GM23338 (cell line): ENCODE results near the gene EYA4. TPM values are rescaled to one million over a fixed set of nuclear protein-coding genes. Genes with fewer than 3 reads are reported as not detected.

Source experiments
- ATAC-seq: fragments of 200-7000 bp; cut with Tn5 transposase; 3 replicates; pipeline ENCODE4 v1.9.1; 2020
- DNase-seq: peaks from one replicate; pipeline ENCODE4 v3.0.0-alpha.2; 2015; ENCODE audit warnings: low spot score
- H2AFZ ChIP-seq: fragments of 200-600 bp; sonication (generic); 2 replicates; pipeline ENCODE4 v1.8.0; 2016; ENCODE audit warnings: antibody characterized with exemption, mild to moderate bottlenecking, moderate library complexity
- H3F3A ChIP-seq: fragments of 200-600 bp; sonication (generic); replicated peaks from 2 replicates; pipeline ENCODE4 v1.8.0; 2017; ENCODE audit warnings: antibody characterized with exemption, mixed run types, low read depth
- H3K27ac ChIP-seq: fragments of 200-600 bp; sonication (generic); 2 replicates; pipeline ENCODE4 v1.6.1; 2016; ENCODE audit warnings: low read depth
- H3K27me3 ChIP-seq: fragments of 200-600 bp; sonication (generic); 2 replicates; pipeline ENCODE4 v1.8.0; 2016; ENCODE audit warnings: mild to moderate bottlenecking, mixed run types, moderate library complexity; ENCODE audit not compliant: insufficient read depth
- H3K36me3 ChIP-seq: fragments of 200-600 bp; sonication (generic); 2 replicates; pipeline ENCODE4 v1.8.0; 2016; ENCODE audit warnings: mild to moderate bottlenecking; ENCODE audit not compliant: insufficient read depth
- H3K4me1 ChIP-seq: fragments of 200-600 bp; sonication (generic); 2 replicates; pipeline ENCODE4 v1.8.0; 2016; ENCODE audit warnings: mild to moderate bottlenecking, moderate library complexity; ENCODE audit not compliant: insufficient read depth
- H3K4me2 ChIP-seq: fragments of 200-600 bp; sonication (generic); 2 replicates; pipeline ENCODE4 v1.7.1; 2017; ENCODE audit warnings: mixed run types
- H3K4me3 ChIP-seq: fragments of 200-600 bp; sonication (generic); 2 replicates; pipeline ENCODE4 v1.6.1; 2016; ENCODE audit warnings: mixed run types
- H3K79me2 ChIP-seq: fragments of 200-600 bp; sonication (generic); replicated peaks from 2 replicates; pipeline ENCODE4 v1.8.0; 2017; ENCODE audit warnings: mild to moderate bottlenecking; ENCODE audit not compliant: insufficient read depth
- H3K9me2 ChIP-seq: fragments of 200-600 bp; sonication (generic); 2 replicates; pipeline ENCODE4 v1.8.0; 2017; ENCODE audit not compliant: insufficient read depth
- H4K20me1 ChIP-seq: fragments of 200-600 bp; sonication (generic); replicated peaks from 2 replicates; pipeline ENCODE4 v1.8.0; 2017; ENCODE audit warnings: mild to moderate bottlenecking; ENCODE audit not compliant: insufficient read depth
- H3K27ac Mint-ChIP-seq: 2 replicates; pipeline ENCODE4 v1.8.0; 2020; ENCODE audit warnings: inconsistent platforms, mild to moderate bottlenecking, moderate library complexity, mixed read lengths
- H3K27me3 Mint-ChIP-seq: 3 replicates; pipeline ENCODE4 v1.8.0; 2022; ENCODE audit warnings: low read depth, mild to moderate bottlenecking, moderate library complexity, mixed read lengths, inconsistent platforms; ENCODE audit not compliant: insufficient read depth, poor library complexity
- H3K36me3 Mint-ChIP-seq: 3 replicates; pipeline ENCODE4 v1.8.0; 2021; ENCODE audit warnings: low read depth, mild to moderate bottlenecking, inconsistent platforms, moderate library complexity, mixed read lengths
- H3K4me1 Mint-ChIP-seq: 3 replicates; pipeline ENCODE4 v1.8.0; 2020; ENCODE audit warnings: mild to moderate bottlenecking, inconsistent platforms, mixed read lengths
- H3K4me3 Mint-ChIP-seq: 3 replicates; pipeline ENCODE4 v1.8.0; 2021; ENCODE audit warnings: moderate library complexity, mild to moderate bottlenecking, inconsistent platforms, mixed read lengths
- H3K9me3 Mint-ChIP-seq: 3 replicates; pipeline ENCODE4 v1.8.0; 2020; ENCODE audit warnings: moderate library complexity, mild to moderate bottlenecking, inconsistent platforms, mixed read lengths
- CREB1 ChIP-seq: fragments of 250-450 bp; sonication (Bioruptor Pico); IDR thresholded peaks from 2 replicates; pipeline ENCODE4 v1.5.0; 2020; ENCODE audit warnings: low read depth, mild to moderate bottlenecking, moderate library complexity
- CTCF ChIP-seq, 2 experiments: fragments of 200-600 bp in 1 of 2; sonication (generic) in 1 of 2; conservative IDR thresholded peaks; 2 replicates each; pipeline versions ENCODE4 v1.5.1 to v1.6.1; 2016 to 2017; ENCODE audit warnings: antibody characterized with exemption in 2 of 2, low read depth in 2 of 2, mild to moderate bottlenecking in 2 of 2, moderate library complexity in 1 of 2
- ETS1 ChIP-seq: IDR thresholded peaks from 2 replicates; pipeline ENCODE4 v1.6.1; 2016; ENCODE audit warnings: antibody characterized with exemption
- EZH2 ChIP-seq: fragments of 200-600 bp; sonication (generic); IDR thresholded peaks from one replicate; pipeline ENCODE4 v1.8.0; 2017; ENCODE audit warnings: antibody characterized with exemption, mild to moderate bottlenecking, low read depth; ENCODE audit not compliant: unreplicated experiment
- EZH2phosphoT487 ChIP-seq: fragments of 200-600 bp; sonication (generic); IDR thresholded peaks from one replicate; pipeline ENCODE4 v1.8.1; 2018; ENCODE audit warnings: antibody characterized with exemption; ENCODE audit not compliant: unreplicated experiment
- JUNB ChIP-seq: IDR thresholded peaks from one replicate; pipeline ENCODE4 v1.6.1; 2016; ENCODE audit warnings: antibody characterized with exemption; ENCODE audit not compliant: unreplicated experiment
- NANOG ChIP-seq: IDR thresholded peaks from 2 replicates; pipeline ENCODE4 v1.6.1; 2016; ENCODE audit warnings: antibody characterized with exemption, borderline replicate concordance
- POLR2AphosphoS5 ChIP-seq: IDR thresholded peaks from 2 replicates; pipeline ENCODE4 v1.6.1; 2016; ENCODE audit warnings: antibody characterized with exemption, low read depth
- REST ChIP-seq: IDR thresholded peaks from one replicate; pipeline ENCODE4 v1.6.1; 2018; ENCODE audit warnings: antibody characterized with exemption; ENCODE audit not compliant: unreplicated experiment
- STAT1 ChIP-seq: IDR thresholded peaks from one replicate; pipeline ENCODE4 v1.6.1; 2016; ENCODE audit warnings: antibody characterized with exemption; ENCODE audit not compliant: unreplicated experiment
- ZNF114 ChIP-seq: fragments of 250-450 bp; sonication (Bioruptor Pico); IDR thresholded peaks from 2 replicates; pipeline ENCODE4 v1.5.0; 2020; ENCODE audit warnings: mild to moderate bottlenecking, moderate library complexity
- ZNF331 ChIP-seq: fragments of 250-450 bp; sonication (Bioruptor Pico); IDR thresholded peaks from 2 replicates; pipeline ENCODE4 v1.5.0; 2020; ENCODE audit warnings: low read depth, mild to moderate bottlenecking, moderate library complexity
- ZNF462 ChIP-seq: fragments of 250-450 bp; sonication (Bioruptor Pico); IDR thresholded peaks from 2 replicates; pipeline ENCODE4 v1.5.0; 2020; ENCODE audit warnings: mild to moderate bottlenecking, moderate library complexity
- polyA plus RNA-seq: library from polyadenylated mRNA; unstranded; fragments of >200 nt; fragmentation: Nextera tagmentation; extraction: Ambion mirVana; gene quantifications from 2 replicates; pipeline ENCODE4 v1.2.1, GENCODE V29; 2016
- total RNA-seq: library from RNA; depleted of rRNA; stranded (reverse); fragments of >200 nt; shearing (Covaris generic); gene quantifications from 2 replicates; pipeline ENCODE4 v1.2.3, GENCODE V29; 2014

Gene EYA4
- total and polyA plus RNA-seq, 2 experiments from 2014 or later, result 0.05 to 0.21 TPM

- Histone ChIP-seq H3K4me2 (no peak overlapping the region), H3K27ac (no peak overlapping the region), H4K20me1 (0 out of 2 replicates have a peak, but pooled peaks cover 6% of the 10 kb centered on the region), H3K9me2 (no peaks in the 10 kb centered on the region), H3K4me3 (no peak overlapping the region), H3K27me3 (peaks cover 74% of the 10 kb centered on the region), H3K36me3 (no peaks in the 10 kb centered on the region), H2AFZ (no peak overlapping the region), H3F3A (no peaks in the 10 kb centered on the region), H3K79me2 (no peaks in the 10 kb centered on the region), H3K4me1 (peaks cover 22% of the 10 kb centered on the region)
- no peak for DNase-seq
- H3K9me3 Mint-ChIP-seq, result no peaks in the 10 kb centered on the region
- H3K27me3 Mint-ChIP-seq, result peaks cover 55% of the 10 kb centered on the region
- TF ChIP-seq STAT1, result no peak
- no peak for TF ChIP-seq ETS1
- no peak for TF ChIP-seq ZNF462 (CRISPR knock-in tag)
- no peak for TF ChIP-seq JUNB
- no peak for TF ChIP-seq CTCF (conservative IDR thresholded peaks at IDR 0.05; ENCODE audit: low read depth in 2 of 2)
- no peak for TF ChIP-seq ZNF331 (CRISPR knock-in tag)
- TF ChIP-seq NANOG, result no peak
- no peak for TF ChIP-seq EZH2phosphoT487
- no peak for TF ChIP-seq CREB1 (CRISPR knock-in tag)
- TF ChIP-seq REST, result no peak
- TF ChIP-seq ZNF114 (CRISPR knock-in tag), result no peak
- no peak for TF ChIP-seq POLR2AphosphoS5
- TF ChIP-seq EZH2, result no peak
- H3K36me3 Mint-ChIP-seq, result no peaks in the 10 kb centered on the region
- no peak overlapping the region for H3K4me3 Mint-ChIP-seq
- ATAC-seq, result no peak
- H3K27ac Mint-ChIP-seq, result no peak overlapping the region
- H3K4me1 Mint-ChIP-seq, result peaks cover 42% of the 10 kb centered on the region
Measured at GRCh38 chr6:133244519-133244918, 3.4 kb downstream of the EYA4 start.
